Measurements from ENCODE around the gene LRRC73.

GRCh38 chr6:43523284-43523683 lies 13.1 kb upstream of the LRRC73 start:
- TF ChIP-seq CTCF (IDR thresholded peaks at IDR 0.05), result no peak
- TF ChIP-seq POLR2A (IDR thresholded peaks at IDR 0.05), result no peak

Data from uterus (tissue), 2 donors.